Neuronal stem cell (in vitro differentiated cells): Measurements from ENCODE around the gene SMAD4.

Experiments used
- DNase-seq: peaks from one replicate; pipeline ENCODE4 v3.0.0-alpha.2; 2013; ENCODE audit warnings: low spot score
- H2AFZ ChIP-seq: one replicate; pipeline ENCODE4 v1.6.1; 2013; ENCODE audit warnings: mild to moderate bottlenecking, low read length, inconsistent platforms
- H2AK5ac ChIP-seq: 2 replicates; pipeline ENCODE4 v1.6.1; 2013; ENCODE audit warnings: low read depth, mild to moderate bottlenecking, inconsistent platforms, low read length, moderate library complexity, mixed read lengths
- H2BK120ac ChIP-seq: 2 replicates; pipeline ENCODE4 v1.6.1; 2013; ENCODE audit warnings: low read depth, mild to moderate bottlenecking, inconsistent platforms, low read length, moderate library complexity, mixed read lengths
- H2BK12ac ChIP-seq: one replicate; pipeline ENCODE4 v1.6.1; 2013; ENCODE audit warnings: low read length, inconsistent platforms
- H2BK15ac ChIP-seq: 2 replicates; pipeline ENCODE4 v1.6.1; 2013; ENCODE audit warnings: mild to moderate bottlenecking, low read length, inconsistent platforms, mixed read lengths
- H2BK5ac ChIP-seq: one replicate; pipeline ENCODE4 v1.6.1; 2013; ENCODE audit warnings: inconsistent platforms, mild to moderate bottlenecking, low read length, moderate library complexity
- H3K14ac ChIP-seq: one replicate; pipeline ENCODE4 v1.6.1; 2013; ENCODE audit warnings: low read length, inconsistent platforms
- H3K18ac ChIP-seq: 2 replicates; pipeline ENCODE4 v1.6.1; 2013; ENCODE audit warnings: low read length, inconsistent platforms
- H3K23ac ChIP-seq: 2 replicates; pipeline ENCODE4 v1.6.1; 2013; ENCODE audit warnings: low read depth, mild to moderate bottlenecking, mixed read lengths, low read length, inconsistent platforms; ENCODE audit not compliant: poor library complexity
- H3K27ac ChIP-seq: replicated peaks from 3 replicates; pipeline ENCODE4 v1.5.1; 2013; ENCODE audit warnings: low read length, inconsistent platforms
- H3K27me3 ChIP-seq, 3 experiments: 2 replicates each; pipeline ENCODE4 v1.6.1; 2013; ENCODE audit warnings: low read length in 3 of 3, mild to moderate bottlenecking in 2 of 3, inconsistent platforms in 1 of 3, low read depth in 1 of 3, mixed read lengths in 1 of 3, moderate library complexity in 1 of 3; ENCODE audit not compliant: control insufficient read depth in 3 of 3, insufficient read depth in 3 of 3
- H3K36me3 ChIP-seq, 2 donors: replicated peaks in 1 of 2; 2 replicates each; pipeline ENCODE4 v1.6.1; 2013; ENCODE audit warnings: low read length in 2 of 2; ENCODE audit not compliant: control insufficient read depth in 2 of 2, insufficient read depth in 2 of 2
- H3K4ac ChIP-seq: 2 replicates; pipeline ENCODE4 v1.6.1; 2013; ENCODE audit warnings: inconsistent platforms, mild to moderate bottlenecking, low read length, moderate library complexity
- H3K4me1 ChIP-seq, 2 donors: 1 replicate in 1 of 2; 2 replicates in 1 of 2; pipeline ENCODE4 v1.6.1; 2013; ENCODE audit warnings: low read length in 2 of 2, low read depth in 1 of 2; ENCODE audit not compliant: control insufficient read depth in 2 of 2, insufficient read depth in 1 of 2
- H3K4me2 ChIP-seq: one replicate; pipeline ENCODE4 v1.6.1; 2013; ENCODE audit warnings: mild to moderate bottlenecking, low read length, inconsistent platforms; ENCODE audit not compliant: insufficient read depth, poor library complexity, severe bottlenecking
- H3K4me3 ChIP-seq, 2 donors: 2 replicates each; pipeline ENCODE4 v1.5.1; 2013; ENCODE audit warnings: low read length in 2 of 2, mild to moderate bottlenecking in 2 of 2, inconsistent platforms in 1 of 2, moderate library complexity in 1 of 2
- H3K79me1 ChIP-seq: one replicate; pipeline ENCODE4 v1.6.1; 2013; ENCODE audit warnings: low read depth, mild to moderate bottlenecking, inconsistent platforms, low read length, moderate library complexity
- H3K9ac ChIP-seq: one replicate; pipeline ENCODE4 v1.6.1; 2013; ENCODE audit warnings: mild to moderate bottlenecking, low read depth, low read length, inconsistent platforms; ENCODE audit not compliant: poor library complexity
- H3K9me3 ChIP-seq, 2 donors: replicated peaks in 1 of 2; 2 replicates each; pipeline versions ENCODE3 to v1.6.1; 2013; ENCODE audit warnings: low read length in 2 of 2, mild to moderate bottlenecking in 2 of 2, inconsistent platforms in 1 of 2, low read depth in 1 of 2, mixed read lengths in 1 of 2, moderate library complexity in 1 of 2; ENCODE audit not compliant: control insufficient read depth in 2 of 2, insufficient read depth in 1 of 2
- H4K8ac ChIP-seq: one replicate; pipeline ENCODE4 v1.6.1; 2013; ENCODE audit warnings: low read depth, mild to moderate bottlenecking, inconsistent platforms, low read length, moderate library complexity
- H4K91ac ChIP-seq: one replicate; pipeline ENCODE4 v1.6.1; 2013; ENCODE audit warnings: low read length, low read depth, mild to moderate bottlenecking, inconsistent platforms; ENCODE audit not compliant: poor library complexity
- WGBS, 2 donors: extraction: QIAGEN DNeasy Blood & Tissue Kit; methylation state at CpG; one replicate each; pipeline ENCODE4 v1.1.7; 2013; ENCODE audit warnings: missing lambda C conversion rate in 2 of 2, mixed read lengths in 1 of 2; ENCODE audit not compliant: insufficient read length in 2 of 2, insufficient replicate concordance in 1 of 2; ENCODE audit errors: extremely low coverage in 2 of 2; 5-methylcytosine and 5-hydroxymethylcytosine counted together

The SMAD4 gene

GRCh38 chr18:51098082-51098481, 68.1 kb downstream of the SMAD4 start:
- Histone ChIP-seq H2BK5ac (no peak overlapping the region), H3K23ac (no peak overlapping the region), H4K8ac (no peak overlapping the region), H2BK12ac (no peak overlapping the region), H3K27ac (no peak overlapping the region), H3K27me3 (no peaks in the 10 kb centered on the region), H2BK120ac (no peak overlapping the region), H3K4me2 (no peak overlapping the region), H3K79me1 (peaks cover 2% of the 10 kb centered on the region), H2AK5ac (no peak overlapping the region), H3K9ac (no peak overlapping the region), H3K9me3 (no peaks in the 10 kb centered on the region), H2AFZ (no peak overlapping the region), H3K4me1 (peaks cover 0 to 1% of the 10 kb centered on the region in 2 donors), H3K4me3 (no peak overlapping the region), H3K4ac (no peak overlapping the region), H4K91ac (no peak overlapping the region), H2BK15ac (no peak overlapping the region), H3K36me3 (no peaks in the 10 kb centered on the region), H3K14ac (no peak overlapping the region), H3K18ac (no peak overlapping the region)
- whole genome bisulfite sequencing, 2 donors: no CpG with 5 or more reads among the region's 5 CpGs
- no peak for DNase-seq

GRCh38 chr18:51098513-51098912, 68.5 kb downstream of the SMAD4 start:
- Histone ChIP-seq H2BK15ac (no peak overlapping the region), H2AFZ (no peak overlapping the region), H3K4me2 (no peak overlapping the region), H3K9ac (no peak overlapping the region), H3K4me3 (no peak overlapping the region), H3K23ac (no peak overlapping the region), H3K9me3 (no peaks in the 10 kb centered on the region), H4K91ac (no peak overlapping the region), H3K4ac (no peak overlapping the region), H3K36me3 (no peaks in the 10 kb centered on the region), H2AK5ac (no peak overlapping the region), H3K14ac (no peak overlapping the region), H2BK12ac (no peak overlapping the region), H3K27me3 (no peaks in the 10 kb centered on the region), H2BK5ac (no peak overlapping the region), H3K4me1 (peaks cover 0 to 1% of the 10 kb centered on the region in 2 donors), H4K8ac (no peak overlapping the region), H2BK120ac (no peak overlapping the region), H3K18ac (no peak overlapping the region), H3K79me1 (peaks cover 2% of the 10 kb centered on the region), H3K27ac (no peak overlapping the region)
- DNase-seq: no peak
- no CpG with 5 or more reads among the region's 1 CpG for WGBS, 2 donors

DNA sequence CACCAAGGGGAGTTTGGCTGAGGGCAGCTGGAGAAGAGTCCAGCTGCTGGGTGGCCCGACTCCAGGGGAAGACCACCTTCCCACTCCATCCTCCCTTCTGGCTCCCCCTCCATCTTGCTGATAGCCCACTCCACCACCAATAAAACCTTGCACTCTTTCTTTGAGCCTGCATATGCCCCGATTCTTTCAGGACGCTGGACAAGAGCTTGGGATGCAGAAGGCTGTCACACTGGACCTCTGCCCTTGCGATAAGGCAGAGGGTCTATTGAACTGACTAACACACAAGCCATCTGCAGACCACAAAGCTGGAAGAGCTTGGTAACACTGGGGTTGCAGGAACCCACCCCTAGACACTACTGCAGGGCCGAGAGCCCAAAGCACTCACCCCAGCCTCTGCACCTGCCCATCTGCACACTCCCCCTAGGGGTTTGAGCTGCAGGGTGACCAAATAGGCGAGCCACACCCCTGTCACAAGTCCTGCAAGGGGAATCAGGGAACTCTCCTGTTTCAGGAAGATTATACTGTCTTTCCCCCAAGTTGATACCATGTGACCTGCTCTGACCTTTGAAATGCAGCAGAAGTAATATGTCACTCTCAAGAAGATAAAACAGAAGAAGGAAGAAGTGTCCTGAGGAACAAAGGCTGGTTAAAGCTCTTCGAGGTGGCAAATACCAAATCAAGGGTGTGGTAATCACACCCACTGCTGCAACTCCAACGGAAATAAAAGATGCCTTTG, 70.5 kb downstream of the SMAD4 start:
- peaks cover 2% of the 10 kb centered on the region for H3K79me1 ChIP-seq
- DNase-seq: no peak

GRCh38 chr18:51107082-51107481, 77.1 kb downstream of the SMAD4 start:
- no peak overlapping the region for H3K23ac ChIP-seq
- H3K9me3 ChIP-seq: no peaks in the 10 kb centered on the region
- no peak overlapping the region for H3K4me2 ChIP-seq
- H3K36me3 ChIP-seq: no peaks in the 10 kb centered on the region
- H4K8ac ChIP-seq: no peak overlapping the region
- DNase-seq: no peak
- H3K79me1 ChIP-seq: peaks cover 2% of the 10 kb centered on the region
- H2BK120ac ChIP-seq: no peak overlapping the region
- no peak overlapping the region for H4K91ac ChIP-seq
- no peak overlapping the region for H2BK15ac ChIP-seq
- H3K4ac ChIP-seq: no peak overlapping the region
- H3K18ac ChIP-seq: no peak overlapping the region
- no peak overlapping the region for H3K14ac ChIP-seq
- H2AK5ac ChIP-seq: no peak overlapping the region
- H2BK12ac ChIP-seq: no peak overlapping the region
- H3K4me3 ChIP-seq: no peak overlapping the region
- peaks cover 0 to 1% of the 10 kb centered on the region in 2 donors for H3K4me1 ChIP-seq
- no peak overlapping the region for H3K27ac ChIP-seq
- no CpG with 5 or more reads among the region's 6 CpGs for WGBS, 2 donors
- H2BK5ac ChIP-seq: no peak overlapping the region
- no peaks in the 10 kb centered on the region for H3K27me3 ChIP-seq
- no peak overlapping the region for H2AFZ ChIP-seq
- no peak overlapping the region for H3K9ac ChIP-seq

More for the DNA sequence above, 70.5 kb downstream of the SMAD4 start:
- no peak overlapping the region for H3K9ac ChIP-seq
- H3K27ac ChIP-seq: no peak overlapping the region
- H3K4me3 ChIP-seq: no peak overlapping the region
- no peaks in the 10 kb centered on the region for H3K36me3 ChIP-seq
- no CpG with 5 or more reads among the region's 8 CpGs for WGBS, 2 donors
- H2AK5ac ChIP-seq: no peak overlapping the region
- no peak overlapping the region for H3K18ac ChIP-seq
- H2BK12ac ChIP-seq: no peak overlapping the region
- no peak overlapping the region for H4K91ac ChIP-seq
- H3K4me1 ChIP-seq: peaks cover 0 to 1% of the 10 kb centered on the region in 2 donors
- H3K23ac ChIP-seq: no peak overlapping the region
- no peak overlapping the region for H3K14ac ChIP-seq
- no peak overlapping the region for H2AFZ ChIP-seq
- H2BK5ac ChIP-seq: no peak overlapping the region
- no peak overlapping the region for H4K8ac ChIP-seq
- no peaks in the 10 kb centered on the region for H3K9me3 ChIP-seq
- H3K4ac ChIP-seq: no peak overlapping the region
- H3K4me2 ChIP-seq: no peak overlapping the region
- H2BK15ac ChIP-seq: no peak overlapping the region
- H2BK120ac ChIP-seq: no peak overlapping the region
- no peaks in the 10 kb centered on the region for H3K27me3 ChIP-seq
